ENCODE measurements around the gene AMPD1.

The AMPD1 gene

GRCh38 chr1:114627107-114627506 is 68.2 kb downstream of the AMPD1 start:
- DNase-seq = no peak

- DNase-seq = no peak
These were observed 72.0 kb downstream of the AMPD1 start for GRCh38 chr1:114623364-114623763.

Measured in NCI-H69 (cell line).